Large intestine (tissue), 3 donors: ENCODE results near the gene SEPTIN8. TPM values are rescaled to one million over a fixed set of nuclear protein-coding genes. Genes with fewer than 3 reads are reported as not detected.
A peak's percentile ranks its signal among the peaks of the same experiment; 100 is the strongest.

Experiments used
- DNase-seq, 2 donors: peaks; one replicate each; pipeline versions ENCODE4 v3.0.0 to v3.0.0-alpha.2; 2013
- H3K27ac ChIP-seq: one replicate; pipeline ENCODE4 v1.5.1; 2013; ENCODE audit warnings: low read length
- H3K27me3 ChIP-seq: 2 replicates; pipeline ENCODE4 v1.6.1; 2013; ENCODE audit warnings: low read length; ENCODE audit not compliant: control insufficient read depth, insufficient read depth
- H3K36me3 ChIP-seq: 2 replicates; pipeline ENCODE4 v1.6.1; 2013; ENCODE audit warnings: low read length; ENCODE audit not compliant: control insufficient read depth, insufficient read depth
- H3K4me1 ChIP-seq: one replicate; pipeline ENCODE4 v1.6.1; 2013; ENCODE audit warnings: low read length; ENCODE audit not compliant: control insufficient read depth, insufficient read depth
- H3K4me3 ChIP-seq: one replicate; pipeline ENCODE4 v1.5.1; 2013; ENCODE audit warnings: low read length
- H3K9me3 ChIP-seq: one replicate; pipeline ENCODE4 v1.6.1; 2013; ENCODE audit warnings: mild to moderate bottlenecking, low read depth, low read length, moderate library complexity; ENCODE audit not compliant: control insufficient read depth
- WGBS: methylation state at CpG from one replicate; pipeline ENCODE4 v1.1.5; 2013; ENCODE audit warnings: low lambda C conversion rate; ENCODE audit not compliant: insufficient coverage; 5-methylcytosine and 5-hydroxymethylcytosine counted together
- polyA plus RNA-seq: library from polyadenylated mRNA; unstranded; fragments of 120-200 nt; gene quantifications from one replicate; pipeline ENCODE4 v1.2.1, GENCODE V29; 2013

SEPTIN8 gene
- polyA plus RNA-seq, 1 donor, result 44.0 TPM

- DNase-seq, result no peak
- Histone ChIP-seq H3K4me1 (no peaks in the 10 kb centered on the region), H3K27ac (no peak overlapping the region), H3K4me3 (no peak overlapping the region), H3K27me3 (no peaks in the 10 kb centered on the region), H3K36me3 (no peaks in the 10 kb centered on the region), H3K9me3 (no peaks in the 10 kb centered on the region)
- no CpG with 5 or more reads among the region's 5 CpGs for WGBS
Observed at GRCh38 chr5:132785365-132785764, 8.3 kb upstream of the SEPTIN8 start.

GRCh38 chr5:132782101-132782500 lies 5.1 kb upstream of the SEPTIN8 start:
- H3K27ac ChIP-seq, result no peak overlapping the region
- H3K36me3 ChIP-seq, result no peaks in the 10 kb centered on the region
- H3K27me3 ChIP-seq, result no peaks in the 10 kb centered on the region
- H3K9me3 ChIP-seq, result no peaks in the 10 kb centered on the region
- no CpG with 5 or more reads among the region's 4 CpGs for WGBS
- H3K4me3 ChIP-seq, result no peak overlapping the region
- DNase-seq, result no peak
- H3K4me1 ChIP-seq, result no peaks in the 10 kb centered on the region

DNA sequence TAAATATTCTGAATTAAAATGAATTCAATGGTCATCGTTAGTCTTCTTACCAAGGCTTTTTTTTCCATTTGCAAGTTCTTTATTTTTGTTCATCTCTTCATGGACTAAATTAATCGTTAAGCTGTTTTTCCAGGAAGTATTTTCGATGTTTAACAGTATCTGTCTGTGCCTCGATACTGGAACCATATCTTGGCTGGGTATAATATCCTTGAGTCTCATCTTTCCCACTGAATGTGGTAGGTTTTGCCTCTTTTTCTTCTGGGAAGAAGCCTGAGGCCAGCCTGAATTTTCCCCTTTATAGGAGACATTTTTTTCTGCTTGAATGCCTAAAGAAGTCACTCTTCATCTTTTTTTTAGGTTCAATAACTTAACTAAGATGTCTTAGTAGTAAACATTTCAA lies 4.0 kb upstream of the SEPTIN8 start:
- Histone ChIP-seq H3K27me3 (no peaks in the 10 kb centered on the region), H3K36me3 (no peaks in the 10 kb centered on the region), H3K4me3 (no peak overlapping the region), H3K4me1 (no peaks in the 10 kb centered on the region), H3K27ac (no peak overlapping the region), H3K9me3 (no peaks in the 10 kb centered on the region)
- 100% methylated on average over 2 of the region's 4 CpGs for WGBS
- no peak for DNase-seq

- no peaks in the 10 kb centered on the region for H3K27me3 ChIP-seq
- H3K27ac ChIP-seq, result no peak overlapping the region
- no peaks in the 10 kb centered on the region for H3K36me3 ChIP-seq
- DNase-seq, result no peak
- no peaks in the 10 kb centered on the region for H3K9me3 ChIP-seq
- 100% methylated on average over 1 of the region's 1 CpG for WGBS
- H3K4me3 ChIP-seq, result no peak overlapping the region
- peaks cover 1% of the 10 kb centered on the region for H3K4me1 ChIP-seq
Observed at GRCh38 chr5:132780577-132780976, 3.5 kb upstream of the SEPTIN8 start.

DNA sequence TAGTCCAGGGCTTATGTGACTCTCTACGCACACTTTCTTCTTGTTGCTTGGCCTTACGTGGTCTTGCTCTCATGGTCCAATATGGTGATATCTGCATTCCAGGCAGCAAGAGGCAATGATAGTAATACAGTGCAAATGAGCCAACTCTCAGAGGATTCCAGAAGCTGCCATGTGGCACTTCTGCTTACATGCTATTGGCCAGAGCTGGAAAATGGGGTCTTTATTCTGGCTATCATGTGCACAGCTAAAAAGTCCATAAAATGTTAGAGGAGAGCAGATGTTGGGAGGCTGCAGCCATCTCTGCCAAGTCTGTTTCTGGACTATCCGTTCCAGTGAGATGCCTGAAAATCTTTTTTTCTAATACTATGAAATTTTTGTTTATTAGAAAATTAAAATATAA lies 2.9 kb upstream of the SEPTIN8 start:
- H3K36me3 ChIP-seq, result no peaks in the 10 kb centered on the region
- DNase-seq, result no peak
- H3K4me3 ChIP-seq, result no peak overlapping the region
- WGBS, result no CpG with 5 or more reads among the region's 3 CpGs
- no peaks in the 10 kb centered on the region for H3K9me3 ChIP-seq
- no peaks in the 10 kb centered on the region for H3K27me3 ChIP-seq
- no peak overlapping the region for H3K27ac ChIP-seq
- H3K4me1 ChIP-seq, result peaks cover 7% of the 10 kb centered on the region

DNA sequence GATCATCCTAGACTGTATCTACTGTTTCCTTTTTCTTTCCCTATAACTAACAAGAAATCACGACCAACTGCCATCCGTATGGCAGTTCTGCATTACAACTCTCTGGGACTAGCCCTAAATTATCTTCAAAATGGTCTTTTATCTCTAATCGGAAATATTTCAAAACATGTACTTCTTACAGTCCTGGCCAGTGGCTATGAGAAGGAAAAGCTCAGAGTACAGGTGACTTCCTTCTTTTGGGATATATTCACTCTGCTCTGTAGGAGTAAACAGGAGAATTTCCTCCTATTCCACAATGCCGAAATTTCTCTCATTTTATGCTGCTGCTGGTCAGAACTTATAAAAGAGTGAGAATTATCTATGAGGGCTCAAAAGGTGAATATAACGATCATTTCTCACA lies 1.8 kb upstream of the SEPTIN8 start:
- peaks cover 9% of the 10 kb centered on the region for H3K4me1 ChIP-seq
- H3K27ac ChIP-seq, result no peak overlapping the region
- DNase-seq, result no peak
- H3K27me3 ChIP-seq, result no peaks in the 10 kb centered on the region
- H3K4me3 ChIP-seq, result no peak overlapping the region
- no peaks in the 10 kb centered on the region for H3K9me3 ChIP-seq
- no peaks in the 10 kb centered on the region for H3K36me3 ChIP-seq
- 67% methylated on average over 3 of the region's 5 CpGs for WGBS

- Histone ChIP-seq H3K27me3 (no peaks in the 10 kb centered on the region), H3K27ac (no peak overlapping the region), H3K4me1 (peaks cover 9% of the 10 kb centered on the region), H3K9me3 (no peaks in the 10 kb centered on the region), H3K36me3 (no peaks in the 10 kb centered on the region), H3K4me3 (peak overlapping the region; percentile 93)
- WGBS, result no CpG with 5 or more reads among the region's 4 CpGs
- DNase-seq, result no peak
Observed at GRCh38 chr5:132778129-132778528, 1.1 kb upstream of the SEPTIN8 start.

GRCh38 chr5:132776938-132777208 lies 166 bp downstream of the SEPTIN8 start:
- no peak overlapping the region for H3K27ac ChIP-seq
- DNase-seq, result no peak
- no peaks in the 10 kb centered on the region for H3K9me3 ChIP-seq
- H3K27me3 ChIP-seq, result no peaks in the 10 kb centered on the region
- peak overlapping the region; percentile 93 for H3K4me3 ChIP-seq
- no CpG with 5 or more reads among the region's 40 CpGs for WGBS
- peaks cover 9% of the 10 kb centered on the region for H3K4me1 ChIP-seq
- no peaks in the 10 kb centered on the region for H3K36me3 ChIP-seq

GRCh38 chr5:132776131-132776937 lies 705 bp downstream of the SEPTIN8 start:
- H3K4me3 ChIP-seq, result peak overlapping the region; percentile 63
- peaks cover 9% of the 10 kb centered on the region for H3K4me1 ChIP-seq
- no peak overlapping the region for H3K27ac ChIP-seq
- peak in 1 of 2 donors; percentile 63 for DNase-seq
- no CpG with 5 or more reads among the region's 39 CpGs for WGBS
- no peaks in the 10 kb centered on the region for H3K27me3 ChIP-seq
- no peaks in the 10 kb centered on the region for H3K36me3 ChIP-seq
- H3K9me3 ChIP-seq, result no peaks in the 10 kb centered on the region

GRCh38 chr5:132775476-132775961 lies 1.5 kb downstream of the SEPTIN8 start:
- Histone ChIP-seq H3K27ac (no peak overlapping the region), H3K27me3 (no peaks in the 10 kb centered on the region), H3K4me3 (peak overlapping the region; percentile 63), H3K9me3 (no peaks in the 10 kb centered on the region), H3K4me1 (peaks cover 9% of the 10 kb centered on the region), H3K36me3 (no peaks in the 10 kb centered on the region)
- peak in 1 of 2 donors; percentile 36 for DNase-seq
- WGBS, result no CpG with 5 or more reads among the region's 7 CpGs

DNA sequence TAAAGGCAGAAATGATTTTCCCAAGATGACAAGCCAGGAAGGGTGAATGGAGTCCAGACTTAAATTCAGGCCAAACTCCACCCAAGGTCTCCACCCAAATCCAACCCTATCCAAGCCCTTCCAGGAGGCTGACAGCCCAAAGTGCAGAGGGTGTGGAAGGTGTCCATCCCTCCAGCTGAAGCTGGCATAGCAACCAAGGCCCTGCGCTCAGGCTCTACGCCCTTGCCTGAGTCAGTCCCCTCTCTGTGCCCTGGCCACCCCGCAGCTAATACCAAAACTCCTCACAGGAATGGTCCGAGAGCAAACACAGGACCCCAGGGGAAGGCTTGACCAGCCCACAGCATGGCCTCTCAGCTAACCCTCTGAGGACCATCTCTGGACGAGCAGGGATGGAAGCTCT lies 2.1 kb downstream of the SEPTIN8 start:
- H3K27ac ChIP-seq, result no peak overlapping the region
- H3K4me1 ChIP-seq, result peaks cover 9% of the 10 kb centered on the region
- WGBS, result no CpG with 5 or more reads among the region's 5 CpGs
- H3K9me3 ChIP-seq, result no peaks in the 10 kb centered on the region
- H3K4me3 ChIP-seq, result no peak overlapping the region
- H3K36me3 ChIP-seq, result no peaks in the 10 kb centered on the region
- DNase-seq, result no peak
- H3K27me3 ChIP-seq, result no peaks in the 10 kb centered on the region
